Stimulated activated CD8-positive, alpha-beta memory T cell treated with anti-CD3 and anti-CD28 coated beads, Interleukin-4, amount 100 ng/mL, for 1 hour (primary cell): Measurements from ENCODE around the gene OTX1.
"Not testable (repeated sequence)": the region's sequence is repeated elsewhere in the genome, so short reads cannot be mapped to it uniquely, and the experiment has no call there.

Source experiments
- DNase-seq, 2 donors: peaks; one replicate each; pipeline ENCODE4 v3.0.0-alpha.2; 2020; ENCODE audit warnings: low read depth in 2 of 2, low spot score in 1 of 2

Gene OTX1

GRCh38 chr2:63058921-63059792 lies 8.5 kb downstream of the OTX1 start:
- no peak for DNase-seq

- no peak for DNase-seq
Measured at GRCh38 chr2:63059793-63060471, 9.3 kb downstream of the OTX1 start.

- DNase-seq: no peak
Measured at GRCh38 chr2:63060472-63060991, 9.9 kb downstream of the OTX1 start.

- no peak for DNase-seq
Measured at GRCh38 chr2:63064197-63064596, 13.6 kb downstream of the OTX1 start.

- DNase-seq: no peak
Measured at GRCh38 chr2:63064661-63065060, 14.0 kb downstream of the OTX1 start.

GRCh38 chr2:63066265-63066664 lies 15.6 kb downstream of the OTX1 start:
- DNase-seq: no peak

GRCh38 chr2:63066838-63067237 lies 16.2 kb downstream of the OTX1 start:
- no peak for DNase-seq

- no peak for DNase-seq
Measured at GRCh38 chr2:63071664-63072063, 21.0 kb downstream of the OTX1 start.

- DNase-seq: no peak
Measured at GRCh38 chr2:63073994-63074393, 23.4 kb downstream of the OTX1 start.

- DNase-seq: not testable (repeated sequence)
Measured at GRCh38 chr2:63074399-63074798, 23.8 kb downstream of the OTX1 start.

- DNase-seq: no peak
Measured at GRCh38 chr2:63078852-63079606, 28.4 kb downstream of the OTX1 start.

- DNase-seq: no peak
Measured at GRCh38 chr2:63081404-63081803, 30.8 kb downstream of the OTX1 start.

- no peak for DNase-seq
Measured at GRCh38 chr2:63086687-63087086, 36.1 kb downstream of the OTX1 start.

- no peak for DNase-seq
Measured at GRCh38 chr2:63092401-63092800, 41.8 kb downstream of the OTX1 start.

- DNase-seq: no peak
Measured at GRCh38 chr2:63092857-63093256, 42.2 kb downstream of the OTX1 start.

GRCh38 chr2:63093502-63093901 lies 42.9 kb downstream of the OTX1 start:
- no peak for DNase-seq

GRCh38 chr2:63096491-63096890 lies 45.9 kb downstream of the OTX1 start:
- no peak for DNase-seq

- no peak for DNase-seq
Measured at GRCh38 chr2:63099032-63099431, 48.4 kb downstream of the OTX1 start.

GRCh38 chr2:63101954-63102353 lies 51.3 kb downstream of the OTX1 start:
- no peak for DNase-seq

GRCh38 chr2:63104482-63104881 lies 53.9 kb downstream of the OTX1 start:
- DNase-seq: no peak
